K562 (cell line): ENCODE data around the gene DDX54. TPM values are rescaled to one million over a fixed set of nuclear protein-coding genes. Genes with fewer than 3 reads are reported as not detected.

Experiments
- ARID1B ChIP-seq: fragments of 450-650 bp; IDR thresholded peaks from 2 replicates; pipeline ENCODE4 v1.6.1; 2016; ENCODE audit warnings: antibody characterized with exemption, mild to moderate bottlenecking, inconsistent platforms
- CXXC5 ChIP-seq: fragments of 250-450 bp; sonication (Bioruptor Pico); IDR thresholded peaks from 2 replicates; pipeline ENCODE4 v1.8.0; 2022; ENCODE audit warnings: inconsistent platforms, mild to moderate bottlenecking, moderate library complexity
- E2F8 ChIP-seq: fragments of 450-650 bp; IDR thresholded peaks from 2 replicates; pipeline ENCODE4 v1.7.1; 2018; ENCODE audit warnings: mild to moderate bottlenecking, low read depth; ENCODE audit not compliant: partially characterized antibody
- PATZ1 ChIP-seq: fragments of 250-450 bp; sonication (Bioruptor Pico); IDR thresholded peaks from 2 replicates; pipeline ENCODE4 v1.5.0; 2020; ENCODE audit warnings: mild to moderate bottlenecking, borderline replicate concordance
- PCBP2 ChIP-seq: fragments of 200-400 bp; formaldehyde crosslinking; IDR thresholded peaks from 2 replicates; pipeline ENCODE4 v1.6.1; 2018; ENCODE audit warnings: low read length, low read depth, mild to moderate bottlenecking, moderate library complexity; ENCODE audit not compliant: poor library complexity, severe bottlenecking
- POLR2H ChIP-seq: IDR thresholded peaks from 2 replicates; pipeline ENCODE4 v1.6.1; 2016; ENCODE audit warnings: missing genetic modification characterization, low read depth, mild to moderate bottlenecking, control low read depth, missing compliant biosample characterization, moderate library complexity
- TCFL5 ChIP-seq: fragments of 250-450 bp; sonication (Bioruptor Pico); conservative IDR thresholded peaks from 2 replicates; pipeline ENCODE4 v1.6.1; 2021; ENCODE audit warnings: mild to moderate bottlenecking, moderate library complexity, matching md5 sums
- ZNF24 ChIP-seq: fragments of 450-650 bp; IDR thresholded peaks from 2 replicates; pipeline ENCODE4 v1.6.1; 2016
- ZNF609 ChIP-seq: sonication (generic); formaldehyde crosslinking; IDR thresholded peaks from 2 replicates; pipeline ENCODE4 v1.8.1; 2023; ENCODE audit warnings: missing genetic modification reagents, mild to moderate bottlenecking, borderline replicate concordance
- polyA plus RNA-seq, 8 experiments: library from polyadenylated mRNA; depleted of rRNA in 4 of 8; stranded (reverse) in 5 of 8; unstranded in 3 of 8; fragments of >200 nt; fragmentation: Nextera tagmentation in 2 of 8; fragmentation: Illumina TruSeq in 1 of 8; extraction: Ambion mirVana in 2 of 8; extraction: Trizol in 1 of 8; gene quantifications; 2 replicates each; pipeline versions ENCODE4 v1.2.1 to v1.2.3, GENCODE V29; 2011 to 2014; ENCODE audit warnings: inconsistent platforms in 1 of 8, missing spikeins in 1 of 8
- total RNA-seq, 7 experiments: library from RNA; depleted of rRNA in 6 of 7; stranded (reverse); fragments of >200 nt in 6 of 7; fragmentation: Illumina TruSeq in 2 of 7; extraction: Trizol in 2 of 7; gene quantifications; 2 replicates each; pipeline versions ENCODE4 v1.2.1 to v1.2.3, GENCODE V29; 2011 to 2021; ENCODE audit warnings: low replicate concordance in 1 of 7
- TF ChIP-seq, protein P1 (sequence below): fragments of 250-450 bp; sonication (Bioruptor Pico); IDR thresholded peaks from 2 replicates; pipeline ENCODE4 v1.4.0; 2020; ENCODE audit warnings: mild to moderate bottlenecking, moderate library complexity, borderline replicate concordance

The DDX54 gene
- total and polyA plus RNA-seq, 9 of the 15 experiments (the other 6 are each of a cell fraction or from before 2014, with no cell fraction given) = 1.4 to 135 (median 51.4) TPM

GRCh38 chr12:113152835-113153814 lies 32.2 kb downstream of the DDX54 start (continued):
- TF ChIP-seq E2F8 = no peak
- TF ChIP-seq POLR2H = no peak
- TF ChIP-seq ARID1B = no peak
- no peak for TF ChIP-seq ZNF24
- TF ChIP-seq PCBP2 = no peak
- TF ChIP-seq PATZ1 = no peak
- TF ChIP-seq CXXC5 (CRISPR knock-in tag) = peak; percentile 67
- TF ChIP-seq ZNF609 (CRISPR knock-in tag) = no peak
- no peak for TF ChIP-seq TCFL5
- TF ChIP-seq, protein P1, sequence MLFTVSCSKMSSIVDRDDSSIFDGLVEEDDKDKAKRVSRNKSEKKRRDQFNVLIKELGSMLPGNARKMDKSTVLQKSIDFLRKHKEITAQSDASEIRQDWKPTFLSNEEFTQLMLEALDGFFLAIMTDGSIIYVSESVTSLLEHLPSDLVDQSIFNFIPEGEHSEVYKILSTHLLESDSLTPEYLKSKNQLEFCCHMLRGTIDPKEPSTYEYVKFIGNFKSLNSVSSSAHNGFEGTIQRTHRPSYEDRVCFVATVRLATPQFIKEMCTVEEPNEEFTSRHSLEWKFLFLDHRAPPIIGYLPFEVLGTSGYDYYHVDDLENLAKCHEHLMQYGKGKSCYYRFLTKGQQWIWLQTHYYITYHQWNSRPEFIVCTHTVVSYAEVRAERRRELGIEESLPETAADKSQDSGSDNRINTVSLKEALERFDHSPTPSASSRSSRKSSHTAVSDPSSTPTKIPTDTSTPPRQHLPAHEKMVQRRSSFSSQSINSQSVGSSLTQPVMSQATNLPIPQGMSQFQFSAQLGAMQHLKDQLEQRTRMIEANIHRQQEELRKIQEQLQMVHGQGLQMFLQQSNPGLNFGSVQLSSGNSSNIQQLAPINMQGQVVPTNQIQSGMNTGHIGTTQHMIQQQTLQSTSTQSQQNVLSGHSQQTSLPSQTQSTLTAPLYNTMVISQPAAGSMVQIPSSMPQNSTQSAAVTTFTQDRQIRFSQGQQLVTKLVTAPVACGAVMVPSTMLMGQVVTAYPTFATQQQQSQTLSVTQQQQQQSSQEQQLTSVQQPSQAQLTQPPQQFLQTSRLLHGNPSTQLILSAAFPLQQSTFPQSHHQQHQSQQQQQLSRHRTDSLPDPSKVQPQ (CRISPR knock-in tag) = no peak
